HepG2 (cell line): ENCODE data around the gene YTHDF1. TPM values are rescaled to one million over a fixed set of nuclear protein-coding genes. Genes with fewer than 3 reads are reported as not detected.
A peak's percentile ranks its signal among the peaks of the same experiment; 100 is the strongest.

Experiments
- GABPA ChIP-seq, 2 experiments: IDR thresholded peaks; 2 replicates each; pipeline ENCODE4 v1.6.1; 2011 to 2016; ENCODE audit warnings: low read depth in 2 of 2, low read length in 1 of 2, missing biosample characterization in 1 of 2, missing genetic modification characterization in 1 of 2
- HDAC6 ChIP-seq: fragments of 200-600 bp; sonication (generic); IDR thresholded peaks from 2 replicates; pipeline ENCODE4 v1.7.0; 2017; ENCODE audit warnings: mild to moderate bottlenecking, antibody characterized with exemption, low read length, low read depth
- NRL ChIP-seq: sonication (generic); formaldehyde crosslinking; IDR thresholded peaks from 2 replicates; pipeline ENCODE4 v1.5.0; 2020; ENCODE audit warnings: missing genetic modification reagents, mild to moderate bottlenecking, moderate library complexity, borderline replicate concordance
- RBM22 ChIP-seq: fragments of 200-400 bp; formaldehyde crosslinking; optimal IDR thresholded peaks from 2 replicates; pipeline ENCODE3; 2017; ENCODE audit warnings: mild to moderate bottlenecking, low read length, moderate library complexity
- TGIF2 ChIP-seq: IDR thresholded peaks from 2 replicates; pipeline ENCODE4 v1.6.1; 2016; ENCODE audit warnings: control low read depth, missing compliant biosample characterization
- U2AF2 ChIP-seq: fragments of 200-400 bp; formaldehyde crosslinking; IDR thresholded peaks from 2 replicates; pipeline ENCODE4 v1.6.1; 2017; ENCODE audit warnings: low read depth, mild to moderate bottlenecking, low read length
- ZKSCAN1 ChIP-seq: fragments of 150-350 bp; IDR thresholded peaks from 2 replicates; pipeline ENCODE4 v1.6.1; 2014; ENCODE audit warnings: low read length
- ZNF329 ChIP-seq: sonication (generic); formaldehyde crosslinking; IDR thresholded peaks from 2 replicates; pipeline ENCODE4 v1.9.0; 2021; ENCODE audit warnings: low read depth, mild to moderate bottlenecking, missing genetic modification reagents
- ZNF354B ChIP-seq: sonication (generic); formaldehyde crosslinking; IDR thresholded peaks from 2 replicates; pipeline ENCODE4 v1.8.0; 2022; ENCODE audit warnings: mild to moderate bottlenecking, missing genetic modification reagents
- polyA plus RNA-seq, 8 experiments: library from polyadenylated mRNA; depleted of rRNA in 3 of 8; stranded (reverse) in 7 of 8; unstranded in 1 of 8; fragments of >200 nt; fragmentation: Illumina TruSeq in 4 of 8; extraction: Trizol in 4 of 8; gene quantifications; 2 replicates each; pipeline versions ENCODE4 v1.2.1 to v1.2.3, GENCODE V29; 2011 to 2016; ENCODE audit warnings: low read depth in 4 of 8, missing spikeins in 1 of 8, mixed read lengths in 1 of 8; ENCODE audit not compliant: insufficient read depth in 1 of 8
- total RNA-seq, 5 experiments: library from RNA; depleted of rRNA; stranded (reverse); fragments of >200 nt; fragmentation: Illumina TruSeq; extraction: Trizol; gene quantifications; 2 replicates each; pipeline ENCODE4 v1.2.3, GENCODE V29; 2016; ENCODE audit warnings: low read depth in 1 of 5
- TF ChIP-seq, protein P1 (sequence below): sonication (generic); formaldehyde crosslinking; IDR thresholded peaks from 2 replicates; pipeline ENCODE4 v1.5.0; 2020; ENCODE audit warnings: mild to moderate bottlenecking, missing genetic modification reagents
- TF ChIP-seq, protein P2 (sequence below): IDR thresholded peaks from 2 replicates; pipeline ENCODE4 v1.6.1; 2018; ENCODE audit warnings: missing genetic modification reagents
- TF ChIP-seq, protein P3 (sequence below): sonication (generic); formaldehyde crosslinking; IDR thresholded peaks from 2 replicates; pipeline ENCODE4 v1.5.0; 2020; ENCODE audit warnings: mild to moderate bottlenecking, missing genetic modification reagents, moderate library complexity
- TF ChIP-seq, protein P4 (sequence below): sonication (generic); formaldehyde crosslinking; IDR thresholded peaks from 2 replicates; pipeline ENCODE4 v1.4.0; 2020; ENCODE audit warnings: missing genetic modification reagents, borderline replicate concordance

The YTHDF1 gene
- total and polyA plus RNA-seq, 2 of the 13 experiments (the other 11 are each of a cell fraction or from before 2014, with no cell fraction given) = 34.5 to 37.7 TPM

DNA sequence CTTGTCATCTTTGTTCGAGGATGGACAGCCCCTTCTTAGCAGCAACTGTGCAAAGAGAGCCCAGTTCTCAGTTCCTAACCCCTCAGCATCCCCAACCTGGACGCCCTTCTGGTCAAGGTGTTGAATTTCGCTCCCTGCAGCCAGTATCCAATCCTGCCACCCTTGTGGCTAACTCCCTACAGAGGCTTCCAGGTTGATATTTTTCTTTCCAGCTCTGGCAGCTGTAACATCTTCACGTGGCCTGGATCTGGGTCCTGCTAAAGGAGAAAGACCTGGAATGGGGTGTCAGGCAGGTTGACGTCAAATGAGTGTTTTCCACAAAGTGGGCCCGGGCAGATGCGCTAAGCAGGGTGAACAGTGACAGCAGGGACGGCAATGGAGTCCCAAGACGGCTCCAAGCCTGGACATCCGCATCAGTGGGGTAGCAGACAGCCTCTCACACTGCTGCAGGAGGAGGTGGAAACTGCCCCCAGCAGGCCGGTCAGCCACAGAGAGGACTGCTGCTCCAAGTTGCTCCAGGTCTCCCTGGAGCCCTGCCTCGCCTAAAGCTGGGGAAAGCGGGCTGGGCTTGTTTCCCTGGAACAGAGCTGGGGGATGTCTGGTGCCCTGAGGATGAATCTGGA lies 1.0 kb upstream of the YTHDF1 start (continued):
- TF ChIP-seq, protein P1, sequence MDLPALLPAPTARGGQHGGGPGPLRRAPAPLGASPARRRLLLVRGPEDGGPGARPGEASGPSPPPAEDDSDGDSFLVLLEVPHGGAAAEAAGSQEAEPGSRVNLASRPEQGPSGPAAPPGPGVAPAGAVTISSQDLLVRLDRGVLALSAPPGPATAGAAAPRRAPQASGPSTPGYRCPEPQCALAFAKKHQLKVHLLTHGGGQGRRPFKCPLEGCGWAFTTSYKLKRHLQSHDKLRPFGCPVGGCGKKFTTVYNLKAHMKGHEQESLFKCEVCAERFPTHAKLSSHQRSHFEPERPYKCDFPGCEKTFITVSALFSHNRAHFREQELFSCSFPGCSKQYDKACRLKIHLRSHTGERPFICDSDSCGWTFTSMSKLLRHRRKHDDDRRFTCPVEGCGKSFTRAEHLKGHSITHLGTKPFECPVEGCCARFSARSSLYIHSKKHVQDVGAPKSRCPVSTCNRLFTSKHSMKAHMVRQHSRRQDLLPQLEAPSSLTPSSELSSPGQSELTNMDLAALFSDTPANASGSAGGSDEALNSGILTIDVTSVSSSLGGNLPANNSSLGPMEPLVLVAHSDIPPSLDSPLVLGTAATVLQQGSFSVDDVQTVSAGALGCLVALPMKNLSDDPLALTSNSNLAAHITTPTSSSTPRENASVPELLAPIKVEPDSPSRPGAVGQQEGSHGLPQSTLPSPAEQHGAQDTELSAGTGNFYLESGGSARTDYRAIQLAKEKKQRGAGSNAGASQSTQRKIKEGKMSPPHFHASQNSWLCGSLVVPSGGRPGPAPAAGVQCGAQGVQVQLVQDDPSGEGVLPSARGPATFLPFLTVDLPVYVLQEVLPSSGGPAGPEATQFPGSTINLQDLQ = peak; percentile 17; the same call in 1 of the 2 replicates
- TF ChIP-seq, protein P2, sequence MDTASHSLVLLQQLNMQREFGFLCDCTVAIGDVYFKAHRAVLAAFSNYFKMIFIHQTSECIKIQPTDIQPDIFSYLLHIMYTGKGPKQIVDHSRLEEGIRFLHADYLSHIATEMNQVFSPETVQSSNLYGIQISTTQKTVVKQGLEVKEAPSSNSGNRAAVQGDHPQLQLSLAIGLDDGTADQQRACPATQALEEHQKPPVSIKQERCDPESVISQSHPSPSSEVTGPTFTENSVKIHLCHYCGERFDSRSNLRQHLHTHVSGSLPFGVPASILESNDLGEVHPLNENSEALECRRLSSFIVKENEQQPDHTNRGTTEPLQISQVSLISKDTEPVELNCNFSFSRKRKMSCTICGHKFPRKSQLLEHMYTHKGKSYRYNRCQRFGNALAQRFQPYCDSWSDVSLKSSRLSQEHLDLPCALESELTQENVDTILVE (CRISPR knock-in tag) = 0 out of 2 replicates have a peak, but pooled peaks have one; percentile 11
- TF ChIP-seq U2AF2 (peak; percentile 8; the same call in 1 of the 2 replicates), ZKSCAN1 (no peak), GABPA (IDR thresholded peaks at IDR 0.05; ENCODE audit: low read depth, low read length) (0 out of 2 replicates have a peak, but pooled peaks have one; percentile 10), GABPA (CRISPR knock-in tag; IDR thresholded peaks at IDR 0.05; ENCODE audit: low read depth) (no peak), ZNF354B (CRISPR knock-in tag) (0 out of 2 replicates have a peak, but pooled peaks have one; percentile 12), ZNF329 (CRISPR knock-in tag) (peak; percentile 59; the same call in 1 of the 2 replicates), RBM22 (no peak), HDAC6 (no peak), NRL (CRISPR knock-in tag) (no peak), TGIF2 (CRISPR knock-in tag) (0 out of 2 replicates have a peak, but pooled peaks have one; percentile 33)
- TF ChIP-seq, protein P3, sequence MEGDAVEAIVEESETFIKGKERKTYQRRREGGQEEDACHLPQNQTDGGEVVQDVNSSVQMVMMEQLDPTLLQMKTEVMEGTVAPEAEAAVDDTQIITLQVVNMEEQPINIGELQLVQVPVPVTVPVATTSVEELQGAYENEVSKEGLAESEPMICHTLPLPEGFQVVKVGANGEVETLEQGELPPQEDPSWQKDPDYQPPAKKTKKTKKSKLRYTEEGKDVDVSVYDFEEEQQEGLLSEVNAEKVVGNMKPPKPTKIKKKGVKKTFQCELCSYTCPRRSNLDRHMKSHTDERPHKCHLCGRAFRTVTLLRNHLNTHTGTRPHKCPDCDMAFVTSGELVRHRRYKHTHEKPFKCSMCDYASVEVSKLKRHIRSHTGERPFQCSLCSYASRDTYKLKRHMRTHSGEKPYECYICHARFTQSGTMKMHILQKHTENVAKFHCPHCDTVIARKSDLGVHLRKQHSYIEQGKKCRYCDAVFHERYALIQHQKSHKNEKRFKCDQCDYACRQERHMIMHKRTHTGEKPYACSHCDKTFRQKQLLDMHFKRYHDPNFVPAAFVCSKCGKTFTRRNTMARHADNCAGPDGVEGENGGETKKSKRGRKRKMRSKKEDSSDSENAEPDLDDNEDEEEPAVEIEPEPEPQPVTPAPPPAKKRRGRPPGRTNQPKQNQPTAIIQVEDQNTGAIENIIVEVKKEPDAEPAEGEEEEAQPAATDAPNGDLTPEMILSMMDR (CRISPR knock-in tag) = peak; percentile 24
- TF ChIP-seq, protein P4, sequence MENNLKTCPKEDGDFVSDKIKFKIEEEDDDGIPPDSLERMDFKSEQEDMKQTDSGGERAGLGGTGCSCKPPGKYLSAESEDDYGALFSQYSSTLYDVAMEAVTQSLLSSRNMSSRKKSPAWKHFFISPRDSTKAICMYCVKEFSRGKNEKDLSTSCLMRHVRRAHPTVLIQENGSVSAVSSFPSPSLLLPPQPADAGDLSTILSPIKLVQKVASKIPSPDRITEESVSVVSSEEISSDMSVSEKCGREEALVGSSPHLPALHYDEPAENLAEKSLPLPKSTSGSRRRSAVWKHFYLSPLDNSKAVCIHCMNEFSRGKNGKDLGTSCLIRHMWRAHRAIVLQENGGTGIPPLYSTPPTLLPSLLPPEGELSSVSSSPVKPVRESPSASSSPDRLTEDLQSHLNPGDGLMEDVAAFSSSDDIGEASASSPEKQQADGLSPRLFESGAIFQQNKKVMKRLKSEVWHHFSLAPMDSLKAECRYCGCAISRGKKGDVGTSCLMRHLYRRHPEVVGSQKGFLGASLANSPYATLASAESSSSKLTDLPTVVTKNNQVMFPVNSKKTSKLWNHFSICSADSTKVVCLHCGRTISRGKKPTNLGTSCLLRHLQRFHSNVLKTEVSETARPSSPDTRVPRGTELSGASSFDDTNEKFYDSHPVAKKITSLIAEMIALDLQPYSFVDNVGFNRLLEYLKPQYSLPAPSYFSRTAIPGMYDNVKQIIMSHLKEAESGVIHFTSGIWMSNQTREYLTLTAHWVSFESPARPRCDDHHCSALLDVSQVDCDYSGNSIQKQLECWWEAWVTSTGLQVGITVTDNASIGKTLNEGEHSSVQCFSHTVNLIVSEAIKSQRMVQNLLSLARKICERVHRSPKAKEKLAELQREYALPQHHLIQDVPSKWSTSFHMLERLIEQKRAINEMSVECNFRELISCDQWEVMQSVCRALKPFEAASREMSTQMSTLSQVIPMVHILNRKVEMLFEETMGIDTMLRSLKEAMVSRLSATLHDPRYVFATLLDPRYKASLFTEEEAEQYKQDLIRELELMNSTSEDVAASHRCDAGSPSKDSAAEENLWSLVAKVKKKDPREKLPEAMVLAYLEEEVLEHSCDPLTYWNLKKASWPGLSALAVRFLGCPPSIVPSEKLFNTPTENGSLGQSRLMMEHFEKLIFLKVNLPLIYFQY (CRISPR knock-in tag) = 0 out of 2 replicates have a peak, but pooled peaks have one; percentile 3
